Panc1 (cell line): ENCODE results near the gene USP10. TPM values are rescaled to one million over a fixed set of nuclear protein-coding genes. Genes with fewer than 3 reads are reported as not detected.

Experiments used
- ATAC-seq: fragments of 200-7000 bp; cut with Tn5 transposase; 2 replicates; pipeline ENCODE4 v1.9.1; 2020; ENCODE audit warnings: mild to moderate bottlenecking, moderate library complexity
- BruUV-seq: library from RNA; stranded (reverse); fragments of 400-500 nt; replicated peaks from 2 replicates; lab custom pipeline; 2021; lab: Mats Ljungman, UMichigan
- CTCF ChIA-PET: fragments of 300-600 bp; sonication (Branson Sonifier 250); formaldehyde crosslinking; loops from one replicate; lab custom pipeline; 2022; ENCODE audit warnings: antibody characterized with exemption; lab: Charles Lee
- POLR2A ChIA-PET: fragments of 300-600 bp; sonication (Branson Sonifier 250); formaldehyde crosslinking; loops from one replicate; lab custom pipeline; 2022; ENCODE audit warnings: antibody characterized with exemption; lab: Charles Lee
- DNase-seq: peaks from one replicate; pipeline ENCODE4 v3.0.0-alpha.2; 2010; ENCODE audit warnings: low read depth, low spot score
- H3K27ac ChIP-seq: 2 replicates; pipeline ENCODE4 v1.5.1; 2011; ENCODE audit warnings: mild to moderate bottlenecking, low read length, inconsistent platforms
- H3K27me3 ChIP-seq: fragments of 200-500 bp; sonication (Bioruptor generic); 2 replicates; pipeline ENCODE4 v1.6.0; 2014; ENCODE audit warnings: low read length, inconsistent platforms; ENCODE audit not compliant: control insufficient read depth, insufficient read depth
- H3K36me3 ChIP-seq: fragments of 200-500 bp; sonication (Bioruptor generic); 2 replicates; pipeline ENCODE4 v1.5.1; 2014; ENCODE audit warnings: inconsistent platforms, mild to moderate bottlenecking, low read length, moderate library complexity; ENCODE audit not compliant: control insufficient read depth, insufficient read depth
- H3K4me1 ChIP-seq: 2 replicates; pipeline ENCODE4 v1.5.1; 2011; ENCODE audit warnings: inconsistent platforms, mild to moderate bottlenecking, low read length, moderate library complexity; ENCODE audit not compliant: control insufficient read depth, insufficient read depth
- H3K4me3 ChIP-seq, 2 experiments: 2 replicates each; pipeline ENCODE4 v1.5.1; 2011 to 2012; ENCODE audit warnings: low read depth in 2 of 2, low read length in 2 of 2, mild to moderate bottlenecking in 2 of 2, inconsistent platforms in 1 of 2, moderate library complexity in 1 of 2
- H3K9me3 ChIP-seq: fragments of 200-500 bp; sonication (Bioruptor generic); 2 replicates; pipeline ENCODE4 v1.5.1; 2014; ENCODE audit warnings: low read depth, mild to moderate bottlenecking, inconsistent platforms, low read length, moderate library complexity; ENCODE audit not compliant: control insufficient read depth, insufficient read depth
- CTCF ChIP-seq: fragments of 450-650 bp; IDR thresholded peaks from 2 replicates; pipeline ENCODE4 v1.5.1; 2017; ENCODE audit warnings: mild to moderate bottlenecking
- POLR2AphosphoS5 ChIP-seq: IDR thresholded peaks from 2 replicates; pipeline ENCODE4 v1.6.1; 2012; ENCODE audit warnings: mild to moderate bottlenecking, low read depth, low read length, moderate library complexity
- SIN3A ChIP-seq: IDR thresholded peaks from 2 replicates; pipeline ENCODE4 v1.6.1; 2012; ENCODE audit warnings: low read depth, mild to moderate bottlenecking, low read length, moderate library complexity, borderline replicate concordance; ENCODE audit not compliant: insufficient read depth
- TCF7L2 ChIP-seq: IDR thresholded peaks from 2 replicates; pipeline ENCODE4 v1.6.1; 2011; ENCODE audit warnings: mild to moderate bottlenecking, low read depth, low read length, inconsistent platforms
- in situ Hi-C: cut with HindIII; loops from 2 replicates; pipeline ENCODE4 v1.10.0; 2016; ENCODE audit warnings: low sequenced_read_pairs, low pct_unique_long_range_greater_than_20kb
- intact Hi-C: fragments of 100-400 bp; cut with micrococcal nuclease; formaldehyde crosslinking; loops from one replicate; pipeline ENCODE4 v1.10.0; 2022; ENCODE audit not compliant: unreplicated experiment
- total RNA-seq: library from RNA; stranded (reverse); gene quantifications from one replicate; pipeline ENCODE4 v1.2.1, GENCODE V29; 2021; ENCODE audit not compliant: unreplicated experiment
- TF ChIP-seq, protein P1 (sequence below), 2 experiments: IDR thresholded peaks; 2 replicates each; pipeline ENCODE4 v1.6.1; 2011 to 2012; ENCODE audit warnings: low read depth in 2 of 2, control low read depth in 1 of 2, low read length in 1 of 2, mild to moderate bottlenecking in 1 of 2, moderate library complexity in 1 of 2; ENCODE audit not compliant: insufficient read depth in 1 of 2

The USP10 gene
- total RNA-seq, 1 experiment from 2014 or later: 77.4 TPM

- intact Hi-C loops (no loop called here), in situ Hi-C loops (no loop called here)
- Histone ChIP-seq H3K4me3 (no peak overlapping the region), H3K36me3 (no peaks in the 10 kb centered on the region), H3K9me3 (no peaks in the 10 kb centered on the region), H3K27ac (no peak overlapping the region), H3K4me1 (peaks cover 5% of the 10 kb centered on the region; the same call in 1 of the 2 replicates), H3K27me3 (no peaks in the 10 kb centered on the region)
- DNase-seq: no peak
- no TSS peak for BruUV-seq
- ChIA-PET POLR2A (interaction anchor here (0.6 kb wide), 1 partner anchor 109 kb away, joined by 3 read pairs; no protein-coding TSS in a partner anchor), CTCF (no interaction called here)
- TF ChIP-seq, protein P1, sequence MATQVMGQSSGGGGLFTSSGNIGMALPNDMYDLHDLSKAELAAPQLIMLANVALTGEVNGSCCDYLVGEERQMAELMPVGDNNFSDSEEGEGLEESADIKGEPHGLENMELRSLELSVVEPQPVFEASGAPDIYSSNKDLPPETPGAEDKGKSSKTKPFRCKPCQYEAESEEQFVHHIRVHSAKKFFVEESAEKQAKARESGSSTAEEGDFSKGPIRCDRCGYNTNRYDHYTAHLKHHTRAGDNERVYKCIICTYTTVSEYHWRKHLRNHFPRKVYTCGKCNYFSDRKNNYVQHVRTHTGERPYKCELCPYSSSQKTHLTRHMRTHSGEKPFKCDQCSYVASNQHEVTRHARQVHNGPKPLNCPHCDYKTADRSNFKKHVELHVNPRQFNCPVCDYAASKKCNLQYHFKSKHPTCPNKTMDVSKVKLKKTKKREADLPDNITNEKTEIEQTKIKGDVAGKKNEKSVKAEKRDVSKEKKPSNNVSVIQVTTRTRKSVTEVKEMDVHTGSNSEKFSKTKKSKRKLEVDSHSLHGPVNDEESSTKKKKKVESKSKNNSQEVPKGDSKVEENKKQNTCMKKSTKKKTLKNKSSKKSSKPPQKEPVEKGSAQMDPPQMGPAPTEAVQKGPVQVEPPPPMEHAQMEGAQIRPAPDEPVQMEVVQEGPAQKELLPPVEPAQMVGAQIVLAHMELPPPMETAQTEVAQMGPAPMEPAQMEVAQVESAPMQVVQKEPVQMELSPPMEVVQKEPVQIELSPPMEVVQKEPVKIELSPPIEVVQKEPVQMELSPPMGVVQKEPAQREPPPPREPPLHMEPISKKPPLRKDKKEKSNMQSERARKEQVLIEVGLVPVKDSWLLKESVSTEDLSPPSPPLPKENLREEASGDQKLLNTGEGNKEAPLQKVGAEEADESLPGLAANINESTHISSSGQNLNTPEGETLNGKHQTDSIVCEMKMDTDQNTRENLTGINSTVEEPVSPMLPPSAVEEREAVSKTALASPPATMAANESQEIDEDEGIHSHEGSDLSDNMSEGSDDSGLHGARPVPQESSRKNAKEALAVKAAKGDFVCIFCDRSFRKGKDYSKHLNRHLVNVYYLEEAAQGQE (IDR thresholded peaks at IDR 0.05; ENCODE audit: insufficient read depth in 1 of 2, low read depth in 2 of 2, low read length in 1 of 2): no peak
- TF ChIP-seq SIN3A (no peak), POLR2AphosphoS5 (no peak), CTCF (no peak), TCF7L2 (no peak)
- no peak for ATAC-seq
These were observed 86.2 kb downstream of the USP10 start for GRCh38 chr16:84785843-84786581.

DNA sequence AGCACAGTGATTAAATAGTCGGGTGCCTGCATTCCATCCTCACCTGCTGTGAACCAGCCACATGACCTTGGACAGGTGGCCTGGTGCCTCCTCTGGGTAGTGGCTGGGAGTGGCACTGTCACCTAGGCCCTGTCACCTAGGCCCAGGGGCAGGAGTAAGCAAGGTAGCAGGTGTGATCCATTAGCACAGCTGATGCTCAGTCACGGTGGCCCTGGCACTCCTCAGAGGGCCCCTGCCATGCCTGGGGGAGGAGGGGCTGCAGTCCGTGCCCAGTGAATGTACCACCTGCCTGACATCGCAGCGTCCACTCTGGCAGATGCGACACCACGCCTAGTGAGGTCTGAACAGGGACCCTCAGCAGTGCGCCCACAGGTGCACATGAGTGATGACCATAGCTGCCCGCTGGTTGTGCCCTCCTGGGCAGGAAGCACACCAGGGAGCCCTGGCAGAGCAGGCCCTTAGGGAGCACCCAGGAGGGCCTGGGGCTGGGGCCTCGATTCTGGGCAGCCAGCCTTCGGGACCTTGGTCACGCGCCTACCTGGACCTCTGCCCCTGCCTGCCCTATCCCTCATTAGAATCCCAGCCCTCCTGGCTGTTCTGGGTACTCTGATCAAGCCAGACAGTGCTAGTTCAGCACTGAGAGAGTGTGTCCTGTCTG lies 86.9 kb downstream of the USP10 start:
- in situ Hi-C loops: no loop called here
- POLR2A ChIA-PET: interaction anchor here (0.6 kb wide), 1 partner anchor 108 kb away, joined by 3 read pairs; no protein-coding TSS in a partner anchor
- no TSS peak for BruUV-seq
- H3K9me3 ChIP-seq: no peaks in the 10 kb centered on the region
- CTCF ChIA-PET: no interaction called here
- 0 out of 2 replicates have a peak, but pooled peaks have one; percentile 22 for ATAC-seq
- H3K4me1 ChIP-seq: peaks cover 5% of the 10 kb centered on the region; the same call in 1 of the 2 replicates
- no peak overlapping the region for H3K27ac ChIP-seq
- TF ChIP-seq CTCF: no peak
- no peak for TF ChIP-seq POLR2AphosphoS5
- TF ChIP-seq, protein P1 (IDR thresholded peaks at IDR 0.05; ENCODE audit: insufficient read depth in 1 of 2, low read depth in 2 of 2, low read length in 1 of 2): no peak
- no peak for TF ChIP-seq TCF7L2
- no peak for TF ChIP-seq SIN3A
- H3K27me3 ChIP-seq: no peaks in the 10 kb centered on the region
- intact Hi-C loops: no loop called here
- H3K36me3 ChIP-seq: no peaks in the 10 kb centered on the region
- DNase-seq: no peak
- no peak overlapping the region for H3K4me3 ChIP-seq
